ENCODE results near the gene SEC23A.

DNA sequence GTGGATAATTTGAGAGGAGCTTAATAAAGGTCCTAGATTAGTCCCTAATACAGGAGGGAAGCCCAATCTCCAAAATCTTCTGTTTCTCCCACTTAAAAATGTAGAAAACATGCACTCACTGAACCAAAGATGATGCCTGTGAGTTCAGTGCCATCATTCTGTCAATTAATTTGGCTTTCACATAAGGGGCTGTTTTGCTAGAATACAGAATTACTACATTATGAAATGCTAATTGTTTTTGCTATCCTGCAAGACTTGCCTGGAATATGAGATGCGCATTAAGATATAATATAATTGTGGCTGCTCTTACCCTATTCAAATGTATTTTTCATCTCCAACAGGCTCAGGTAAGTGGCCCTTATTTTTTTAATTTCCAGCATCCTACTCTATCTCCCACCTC is 111.7 kb downstream of the SEC23A start:
- no peak for TF ChIP-seq POLR2A (IDR thresholded peaks at IDR 0.05)
- TF ChIP-seq, protein P1, sequence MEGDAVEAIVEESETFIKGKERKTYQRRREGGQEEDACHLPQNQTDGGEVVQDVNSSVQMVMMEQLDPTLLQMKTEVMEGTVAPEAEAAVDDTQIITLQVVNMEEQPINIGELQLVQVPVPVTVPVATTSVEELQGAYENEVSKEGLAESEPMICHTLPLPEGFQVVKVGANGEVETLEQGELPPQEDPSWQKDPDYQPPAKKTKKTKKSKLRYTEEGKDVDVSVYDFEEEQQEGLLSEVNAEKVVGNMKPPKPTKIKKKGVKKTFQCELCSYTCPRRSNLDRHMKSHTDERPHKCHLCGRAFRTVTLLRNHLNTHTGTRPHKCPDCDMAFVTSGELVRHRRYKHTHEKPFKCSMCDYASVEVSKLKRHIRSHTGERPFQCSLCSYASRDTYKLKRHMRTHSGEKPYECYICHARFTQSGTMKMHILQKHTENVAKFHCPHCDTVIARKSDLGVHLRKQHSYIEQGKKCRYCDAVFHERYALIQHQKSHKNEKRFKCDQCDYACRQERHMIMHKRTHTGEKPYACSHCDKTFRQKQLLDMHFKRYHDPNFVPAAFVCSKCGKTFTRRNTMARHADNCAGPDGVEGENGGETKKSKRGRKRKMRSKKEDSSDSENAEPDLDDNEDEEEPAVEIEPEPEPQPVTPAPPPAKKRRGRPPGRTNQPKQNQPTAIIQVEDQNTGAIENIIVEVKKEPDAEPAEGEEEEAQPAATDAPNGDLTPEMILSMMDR (IDR thresholded peaks at IDR 0.05) = no peak
